Measurements from ENCODE around the gene SLC39A3. TPM values are rescaled to one million over a fixed set of nuclear protein-coding genes. Genes with fewer than 3 reads are reported as not detected.
"Not testable (repeated sequence)": the region's sequence is repeated elsewhere in the genome, so short reads cannot be mapped to it uniquely, and the experiment has no call there.

The SLC39A3 gene
- total RNA-seq, 3 donors from 2014 or later, result 15.5 to 20.9 (median 19.2) TPM

DNA sequence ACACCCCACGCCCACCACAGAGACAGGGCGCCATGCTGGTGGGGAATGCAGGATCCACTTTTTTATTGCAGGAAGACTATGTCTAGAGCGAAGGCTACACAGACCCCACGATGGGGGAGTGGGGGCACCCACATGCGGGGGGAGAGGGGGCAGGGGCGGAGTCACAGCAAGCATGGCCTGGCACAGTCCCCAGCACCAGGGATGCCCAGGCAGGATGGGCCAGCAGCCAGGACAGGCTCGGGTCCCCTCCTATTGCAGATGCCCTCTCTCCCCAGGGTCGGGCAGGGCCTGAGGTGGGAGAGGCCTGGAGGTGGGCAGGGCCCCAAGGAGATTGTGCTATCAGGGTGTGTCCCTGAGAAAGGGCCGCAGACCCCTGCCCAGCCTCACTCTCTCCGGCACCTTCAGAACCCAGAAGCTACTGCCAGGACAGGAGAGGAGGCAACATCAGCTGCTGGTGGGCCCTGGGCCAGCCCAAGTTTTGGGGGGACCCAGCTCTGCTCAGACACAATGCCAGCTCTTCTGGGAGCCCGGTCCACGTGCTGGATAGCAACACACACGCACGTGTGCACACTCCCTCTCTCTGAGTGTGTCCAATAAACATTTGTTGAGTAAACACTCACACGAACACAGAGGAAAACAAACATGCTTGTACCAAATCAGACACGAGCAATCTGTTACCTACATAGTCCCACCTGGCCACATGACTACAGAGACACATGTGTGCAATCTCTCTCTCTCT is 25.1 kb downstream of the SLC39A3 start:
- intact Hi-C loops (cut with DNase I, micrococcal nuclease), result no loop called here
- no peaks in the 10 kb centered on the region for H3K4me1 ChIP-seq (ENCODE audit: low read depth)
- no peak for DNase-seq
- TF ChIP-seq, protein P1, sequence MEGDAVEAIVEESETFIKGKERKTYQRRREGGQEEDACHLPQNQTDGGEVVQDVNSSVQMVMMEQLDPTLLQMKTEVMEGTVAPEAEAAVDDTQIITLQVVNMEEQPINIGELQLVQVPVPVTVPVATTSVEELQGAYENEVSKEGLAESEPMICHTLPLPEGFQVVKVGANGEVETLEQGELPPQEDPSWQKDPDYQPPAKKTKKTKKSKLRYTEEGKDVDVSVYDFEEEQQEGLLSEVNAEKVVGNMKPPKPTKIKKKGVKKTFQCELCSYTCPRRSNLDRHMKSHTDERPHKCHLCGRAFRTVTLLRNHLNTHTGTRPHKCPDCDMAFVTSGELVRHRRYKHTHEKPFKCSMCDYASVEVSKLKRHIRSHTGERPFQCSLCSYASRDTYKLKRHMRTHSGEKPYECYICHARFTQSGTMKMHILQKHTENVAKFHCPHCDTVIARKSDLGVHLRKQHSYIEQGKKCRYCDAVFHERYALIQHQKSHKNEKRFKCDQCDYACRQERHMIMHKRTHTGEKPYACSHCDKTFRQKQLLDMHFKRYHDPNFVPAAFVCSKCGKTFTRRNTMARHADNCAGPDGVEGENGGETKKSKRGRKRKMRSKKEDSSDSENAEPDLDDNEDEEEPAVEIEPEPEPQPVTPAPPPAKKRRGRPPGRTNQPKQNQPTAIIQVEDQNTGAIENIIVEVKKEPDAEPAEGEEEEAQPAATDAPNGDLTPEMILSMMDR (IDR thresholded peaks at IDR 0.05), result no peak
- H3K9me3 ChIP-seq, result peaks cover 8% of the 10 kb centered on the region
- no peak for ATAC-seq
- H3K4me3 ChIP-seq, result no peak overlapping the region
- H3K36me3 ChIP-seq (ENCODE audit: low read depth), result no peaks in the 10 kb centered on the region

DNA sequence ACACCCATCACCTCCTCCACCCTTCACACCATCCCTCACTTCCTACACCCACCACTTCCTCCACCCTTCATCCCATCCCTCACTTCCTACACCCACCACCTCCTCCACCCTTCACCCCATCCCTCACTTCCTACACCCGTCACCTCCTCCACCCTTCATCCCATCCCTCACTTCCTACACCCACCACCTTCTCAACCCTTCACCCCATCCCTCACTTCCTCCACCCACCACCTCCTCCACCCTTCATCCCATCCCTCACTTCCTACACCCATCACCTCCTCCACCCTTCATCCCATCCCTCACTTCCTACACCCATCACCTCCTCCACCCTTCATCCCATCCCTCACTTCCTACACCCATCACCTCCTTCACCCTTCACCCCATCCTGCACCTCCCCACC is 25.7 kb downstream of the SLC39A3 start:
- intact Hi-C loops (cut with DNase I, micrococcal nuclease); H3K4me3 ChIP-seq; H3K36me3 ChIP-seq (ENCODE audit: low read depth); DNase-seq; ATAC-seq; H3K4me1 ChIP-seq (ENCODE audit: low read depth); H3K9me3 ChIP-seq: not testable (repeated sequence)

DNA sequence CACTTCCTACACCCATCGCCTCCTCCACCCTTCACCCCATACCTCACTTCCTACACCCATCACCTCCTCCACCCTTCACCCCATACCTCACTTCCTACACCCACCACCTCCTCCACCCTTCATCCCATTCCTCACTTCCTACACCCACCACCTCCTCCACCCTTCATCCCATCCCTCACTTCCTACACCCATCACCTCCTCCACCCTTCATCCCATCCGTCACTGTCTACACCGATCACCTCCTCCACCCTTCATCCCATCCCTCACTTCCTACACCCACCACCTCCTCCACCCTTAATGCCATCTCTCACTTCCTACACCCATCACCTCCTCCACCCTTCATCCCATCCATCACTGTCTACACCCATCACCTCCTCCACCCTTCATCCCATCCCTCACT is 26.6 kb downstream of the SLC39A3 start:
- intact Hi-C loops (cut with DNase I, micrococcal nuclease); DNase-seq; H3K4me3 ChIP-seq; H3K9me3 ChIP-seq; ATAC-seq; H3K4me1 ChIP-seq (ENCODE audit: low read depth); H3K36me3 ChIP-seq (ENCODE audit: low read depth): not testable (repeated sequence)

DNA sequence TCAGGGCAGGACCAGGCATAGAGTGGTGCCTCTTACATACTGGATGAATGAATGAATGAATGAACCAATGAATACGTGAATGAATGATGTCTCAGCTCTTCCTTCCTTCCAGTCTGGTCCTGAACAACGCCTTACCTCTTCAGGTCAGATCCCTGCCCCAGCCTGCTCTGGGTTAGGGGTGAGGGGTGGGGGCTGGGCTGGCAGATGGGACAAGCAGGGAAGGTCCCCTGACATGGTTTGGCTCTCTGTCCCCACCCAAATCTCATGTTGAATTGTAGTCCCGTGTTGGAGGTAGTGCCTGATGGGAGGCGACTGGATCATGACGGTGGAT is 28.0 kb downstream of the SLC39A3 start:
- DNase-seq (no peak), ATAC-seq (no peak)
- peaks cover 8% of the 10 kb centered on the region for H3K9me3 ChIP-seq
- no peak overlapping the region for H3K4me3 ChIP-seq
- H3K4me1 ChIP-seq (ENCODE audit: low read depth), result no peaks in the 10 kb centered on the region
- intact Hi-C loops (cut with DNase I, micrococcal nuclease), result no loop called here
- TF ChIP-seq, protein P1 (IDR thresholded peaks at IDR 0.05), result no peak
- H3K36me3 ChIP-seq (ENCODE audit: low read depth), result no peaks in the 10 kb centered on the region

DNA sequence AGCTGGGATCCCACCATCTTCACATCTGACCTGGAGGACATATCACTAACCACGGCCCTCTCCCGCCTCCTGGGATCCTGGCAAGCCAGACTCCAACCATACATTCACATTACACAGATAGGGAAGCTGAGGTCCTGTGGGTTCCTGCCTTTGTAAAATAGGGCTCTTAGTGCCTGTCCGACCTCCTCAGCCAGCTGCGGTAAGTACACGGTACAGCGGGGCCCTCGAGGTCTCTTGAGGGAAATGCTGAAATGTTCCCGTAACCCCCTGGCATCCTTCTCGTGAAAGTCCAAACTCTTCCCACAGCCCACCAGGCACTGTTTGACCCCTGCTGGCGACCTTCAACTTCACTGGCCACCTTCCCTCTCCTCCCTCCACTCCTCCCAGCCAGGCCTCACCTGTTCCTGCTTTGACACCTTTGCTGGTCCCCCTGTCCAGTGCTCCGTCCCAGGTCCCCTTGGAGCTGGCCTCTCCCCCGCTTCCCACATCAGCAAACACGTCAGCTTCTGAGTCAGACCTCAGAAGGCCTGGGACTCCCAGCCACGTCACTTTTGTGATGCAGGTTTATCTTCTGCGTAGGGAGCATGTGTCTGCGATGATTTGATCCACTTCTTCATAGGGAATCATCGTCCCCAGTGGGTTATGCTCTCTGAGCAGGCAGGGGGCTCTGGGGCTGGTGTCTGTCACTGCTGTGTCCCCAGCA is 28.5 kb downstream of the SLC39A3 start:
- intact Hi-C loops (cut with DNase I, micrococcal nuclease), result no loop called here
- ATAC-seq, result peak; percentile 25
- no peak for DNase-seq
- Histone ChIP-seq H3K4me3 (no peak overlapping the region), H3K9me3 (peaks cover 8% of the 10 kb centered on the region), H3K4me1 (ENCODE audit: low read depth) (no peaks in the 10 kb centered on the region), H3K36me3 (ENCODE audit: low read depth) (no peaks in the 10 kb centered on the region)
- TF ChIP-seq, protein P1 (IDR thresholded peaks at IDR 0.05), result no peak

DNA sequence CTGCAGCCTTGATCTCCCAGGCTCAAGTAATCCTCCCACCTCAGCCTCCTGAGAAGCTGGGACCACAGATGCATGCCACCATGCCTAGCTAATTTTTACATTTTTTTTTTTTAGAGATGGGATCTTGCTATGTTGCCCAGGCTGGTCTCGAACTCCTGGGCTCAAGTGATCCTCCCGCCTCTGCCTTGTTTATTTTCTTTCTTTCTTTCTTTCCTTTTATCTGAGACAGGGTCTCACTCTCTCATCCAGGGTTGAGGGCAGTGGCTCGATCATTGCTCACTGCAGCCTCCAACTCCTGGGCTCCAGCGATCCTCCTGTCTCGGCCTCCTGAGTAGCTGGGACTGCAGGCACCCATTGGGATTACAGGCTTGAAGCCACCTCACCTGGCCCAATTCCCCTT is 33.6 kb downstream of the SLC39A3 start:
- intact Hi-C loops (cut with DNase I, micrococcal nuclease), result no loop called here
- Histone ChIP-seq H3K36me3 (ENCODE audit: low read depth) (no peaks in the 10 kb centered on the region), H3K4me3 (no peak overlapping the region), H3K9me3 (no peaks in the 10 kb centered on the region), H3K4me1 (ENCODE audit: low read depth) (no peaks in the 10 kb centered on the region)
- TF ChIP-seq, protein P1 (IDR thresholded peaks at IDR 0.05), result no peak
- DNase-seq (no peak), ATAC-seq (no peak)

Data from mucosa of descending colon (tissue), 3 donors.